ENCODE data around the gene FIG4. TPM values are rescaled to one million over a fixed set of nuclear protein-coding genes. Genes with fewer than 3 reads are reported as not detected.
A peak's percentile ranks its signal among the peaks of the same experiment; 100 is the strongest.
"Not testable (repeated sequence)": the region's sequence is repeated elsewhere in the genome, so short reads cannot be mapped to it uniquely, and the experiment has no call there.

Gene FIG4
- polyA plus RNA-seq, 6 donors from 2014 or later = 59.0 to 124 (median 72.6) TPM

GRCh38 chr6:109678661-109679505 lies 12.2 kb upstream of the FIG4 start:
- peaks cover 0 to 16% (median 6%) of the 10 kb centered on the region in 7 donors for H3K9me3 Mint-ChIP-seq
- H3K36me3 Mint-ChIP-seq = peaks cover 0 to 13% of the 10 kb centered on the region in 2 donors
- H3K27me3 Mint-ChIP-seq; DNase-seq; ATAC-seq (ENCODE audit: low read depth in 2 of 2); H3K27ac Mint-ChIP-seq: not testable (repeated sequence)
- H3K4me3 Mint-ChIP-seq = peak overlapping the region in 2 of 8 donors; percentile 61 to 78
- H3K4me1 Mint-ChIP-seq = peaks cover 21 to 37% (median 34%) of the 10 kb centered on the region in 3 donors

GRCh38 chr6:109686566-109687265 lies 4.4 kb upstream of the FIG4 start:
- Mint-ChIP-seq H3K27me3 (no peaks in the 10 kb centered on the region), H3K4me1 (peaks cover 13 to 43% (median 28%) of the 10 kb centered on the region in 3 donors), H3K9me3 (peaks cover 0 to 4% (median 3%) of the 10 kb centered on the region in 7 donors), H3K27ac (no peak overlapping the region), H3K36me3 (peaks cover 0 to 8% of the 10 kb centered on the region in 2 donors), H3K4me3 (peak overlapping the region in 1 of 8 donors; percentile 63)
- no peak for DNase-seq
- no peak for ATAC-seq (ENCODE audit: low read depth in 2 of 2)

- H3K4me1 Mint-ChIP-seq = peaks cover 15 to 41% (median 29%) of the 10 kb centered on the region in 3 donors
- no peak for ATAC-seq (ENCODE audit: low read depth in 2 of 2)
- H3K4me3 Mint-ChIP-seq = peak overlapping the region in 2 of 8 donors; percentile 29 to 63
- H3K27ac Mint-ChIP-seq = no peak overlapping the region
- no peak for DNase-seq
- H3K9me3 Mint-ChIP-seq = peaks cover 0 to 4% (median 1%) of the 10 kb centered on the region in 7 donors
- H3K36me3 Mint-ChIP-seq = peaks cover 0 to 8% of the 10 kb centered on the region in 2 donors
- no peaks in the 10 kb centered on the region for H3K27me3 Mint-ChIP-seq
Measured at GRCh38 chr6:109687271-109687761, 3.8 kb upstream of the FIG4 start.

GRCh38 chr6:109690373-109690736 lies 741 bp upstream of the FIG4 start:
- Mint-ChIP-seq H3K9me3 (no peaks in the 10 kb centered on the region), H3K36me3 (peaks cover 3 to 8% of the 10 kb centered on the region in 2 donors), H3K27ac (peak overlapping the region; percentile 93 to 97 (median 96)), H3K27me3 (no peaks in the 10 kb centered on the region), H3K4me3 (peak overlapping the region; percentile 90 to 99 (median 97)), H3K4me1 (peaks cover 21 to 51% (median 43%) of the 10 kb centered on the region in 3 donors)
- ATAC-seq (ENCODE audit: low read depth in 2 of 2) (peak; percentile 39 to 50), DNase-seq (peak; percentile 58)

DNA sequence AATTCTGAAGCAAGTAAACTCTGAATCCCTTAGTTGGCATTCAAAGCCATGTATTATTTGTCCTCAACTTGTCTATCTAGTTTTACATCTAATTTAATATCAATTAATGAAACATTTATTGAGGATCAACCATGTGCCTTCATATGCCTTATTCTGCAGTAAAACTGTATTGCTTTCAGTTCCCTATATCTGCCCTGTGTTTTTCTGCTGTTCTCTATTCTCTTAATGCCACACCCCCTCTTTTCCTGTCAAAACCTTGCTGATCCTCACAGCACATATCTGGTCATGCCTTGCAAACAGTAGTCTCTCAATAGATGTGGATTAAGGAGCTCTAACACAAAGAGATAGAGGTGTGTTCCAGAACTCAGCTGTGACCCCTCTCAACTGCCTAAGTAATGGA lies 2.0 kb downstream of the FIG4 start:
- Mint-ChIP-seq H3K27ac (peak overlapping the region in 1 of 6 donors; percentile 24), H3K4me1 (peaks cover 33 to 57% (median 51%) of the 10 kb centered on the region in 3 donors), H3K9me3 (peaks cover 0 to 2% (median 0%) of the 10 kb centered on the region in 7 donors), H3K27me3 (no peaks in the 10 kb centered on the region), H3K4me3 (peak overlapping the region; percentile 20 to 99 (median 97)), H3K36me3 (peaks cover 14 to 21% of the 10 kb centered on the region in 2 donors)
- ATAC-seq (ENCODE audit: low read depth in 2 of 2) (peak; percentile 54 to 60), DNase-seq (peak; percentile 56)

GRCh38 chr6:109695468-109695867 lies 4.4 kb downstream of the FIG4 start:
- ATAC-seq (ENCODE audit: low read depth in 2 of 2) (no peak), DNase-seq (no peak)
- Mint-ChIP-seq H3K36me3 (peaks cover 14 to 21% of the 10 kb centered on the region in 2 donors), H3K4me3 (peak overlapping the region in 1 of 8 donors; percentile 55), H3K4me1 (peaks cover 33 to 43% (median 42%) of the 10 kb centered on the region in 3 donors), H3K27me3 (no peaks in the 10 kb centered on the region), H3K27ac (no peak overlapping the region), H3K9me3 (peaks cover 0 to 2% (median 0%) of the 10 kb centered on the region in 7 donors)

DNA sequence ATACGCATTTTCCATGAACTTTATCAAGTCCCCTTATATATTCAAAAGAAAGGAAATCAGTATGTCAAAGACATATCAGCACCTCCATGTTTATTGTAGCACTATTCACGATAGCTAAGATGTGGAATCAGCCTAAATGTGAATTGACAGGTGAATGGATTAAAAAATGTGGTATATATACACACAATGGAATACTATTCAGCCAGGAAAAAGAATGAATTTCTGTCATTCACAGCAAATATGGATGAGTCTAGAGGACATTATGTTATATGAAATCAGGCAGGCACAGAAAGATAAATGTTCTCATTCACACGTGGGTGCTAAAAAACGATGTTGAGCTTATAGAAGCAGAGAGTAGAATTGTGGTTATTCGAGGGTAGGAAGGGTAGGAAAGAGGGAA lies 5.3 kb downstream of the FIG4 start:
- H3K9me3 Mint-ChIP-seq = peaks cover 0 to 2% (median 0%) of the 10 kb centered on the region in 7 donors
- H3K27me3 Mint-ChIP-seq = no peaks in the 10 kb centered on the region
- no peak for ATAC-seq (ENCODE audit: low read depth in 2 of 2)
- peaks cover 13 to 14% of the 10 kb centered on the region in 2 donors for H3K36me3 Mint-ChIP-seq
- H3K4me3 Mint-ChIP-seq = peak overlapping the region in 1 of 8 donors; percentile 54
- DNase-seq = no peak
- peak overlapping the region in 1 of 6 donors; percentile 6 for H3K27ac Mint-ChIP-seq
- H3K4me1 Mint-ChIP-seq = peaks cover 33 to 46% (median 44%) of the 10 kb centered on the region in 3 donors

DNA sequence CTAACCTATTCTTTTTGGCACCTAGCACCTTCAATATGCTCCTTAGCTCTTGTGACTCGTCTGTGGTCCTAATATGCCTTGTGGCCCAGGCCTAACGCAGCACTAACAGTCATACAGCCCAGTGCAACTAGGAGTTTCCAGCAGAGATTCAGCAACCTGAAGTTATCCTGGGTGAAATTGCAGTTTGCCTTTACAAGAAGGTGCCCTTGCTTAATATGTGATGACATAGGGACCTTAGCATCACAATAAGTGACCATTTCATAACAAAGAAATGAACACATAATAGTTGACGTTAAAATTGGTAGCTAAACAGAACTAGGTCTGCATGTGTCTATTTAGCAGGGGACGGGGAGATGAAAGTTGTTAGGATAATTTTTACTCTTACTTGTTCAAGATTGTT lies 10.1 kb downstream of the FIG4 start:
- peaks cover 0 to 2% (median 0%) of the 10 kb centered on the region in 7 donors for H3K9me3 Mint-ChIP-seq
- peaks cover 47 to 57% (median 48%) of the 10 kb centered on the region in 3 donors for H3K4me1 Mint-ChIP-seq
- peaks cover 3 to 6% of the 10 kb centered on the region in 2 donors for H3K36me3 Mint-ChIP-seq
- H3K27ac Mint-ChIP-seq = no peak overlapping the region
- no peak for DNase-seq
- no peak overlapping the region for H3K4me3 Mint-ChIP-seq
- no peaks in the 10 kb centered on the region for H3K27me3 Mint-ChIP-seq
- no peak for ATAC-seq (ENCODE audit: low read depth in 2 of 2)

DNA sequence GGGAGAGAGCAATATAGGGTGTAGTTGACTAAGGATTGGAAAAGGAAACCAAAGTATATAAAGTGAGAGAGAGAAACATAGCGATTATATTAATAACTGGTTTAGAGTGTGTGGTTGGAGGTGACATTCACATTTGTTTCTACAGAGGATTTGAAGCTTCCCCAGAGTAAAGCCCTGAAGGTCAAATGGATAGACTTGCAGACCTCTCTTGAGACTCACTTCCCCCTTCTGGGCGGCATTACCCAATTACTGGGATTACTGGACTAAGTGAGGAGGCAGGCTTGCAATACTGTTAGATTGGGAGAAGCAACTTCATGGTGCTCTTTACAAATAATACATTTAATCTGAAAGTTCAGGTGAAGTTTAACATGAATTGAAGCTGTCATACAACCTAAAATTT lies 10.7 kb downstream of the FIG4 start:
- H3K36me3 Mint-ChIP-seq = peaks cover 0 to under 1% of the 10 kb centered on the region in 2 donors
- DNase-seq (no peak), ATAC-seq (ENCODE audit: low read depth in 2 of 2) (no peak)
- H3K4me3 Mint-ChIP-seq = no peak overlapping the region
- no peaks in the 10 kb centered on the region for H3K9me3 Mint-ChIP-seq
- no peaks in the 10 kb centered on the region for H3K27me3 Mint-ChIP-seq
- H3K27ac Mint-ChIP-seq = peak overlapping the region in 1 of 6 donors; percentile 51
- H3K4me1 Mint-ChIP-seq = peaks cover 48 to 57% (median 53%) of the 10 kb centered on the region in 3 donors

DNA sequence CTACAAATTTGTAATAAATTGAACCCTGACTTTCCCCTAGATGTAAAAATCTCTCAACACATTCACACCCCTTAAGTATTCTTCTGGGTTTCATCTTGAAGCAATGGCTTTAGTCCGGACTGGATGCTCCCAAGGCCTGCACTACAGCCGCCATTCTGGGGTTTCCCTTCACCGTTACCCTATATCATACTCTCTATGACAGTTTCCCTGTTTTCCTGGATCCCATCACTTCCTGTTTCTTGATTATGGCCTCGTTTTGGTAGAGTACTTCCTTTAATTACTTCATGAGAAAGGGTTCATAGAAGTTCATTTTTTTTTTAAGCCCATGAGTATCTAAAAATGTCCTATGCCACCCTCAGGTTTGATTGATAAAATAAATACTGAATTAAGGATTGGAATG lies 11.7 kb downstream of the FIG4 start:
- Mint-ChIP-seq H3K36me3 (no peaks in the 10 kb centered on the region), H3K9me3 (no peaks in the 10 kb centered on the region), H3K4me3 (no peak overlapping the region), H3K27me3 (no peaks in the 10 kb centered on the region), H3K27ac (peak overlapping the region in 5 of 6 donors; percentile 22 to 96 (median 64)), H3K4me1 (peaks cover 47 to 55% (median 52%) of the 10 kb centered on the region in 3 donors)
- DNase-seq (no peak), ATAC-seq (ENCODE audit: low read depth in 2 of 2) (no peak)

DNA sequence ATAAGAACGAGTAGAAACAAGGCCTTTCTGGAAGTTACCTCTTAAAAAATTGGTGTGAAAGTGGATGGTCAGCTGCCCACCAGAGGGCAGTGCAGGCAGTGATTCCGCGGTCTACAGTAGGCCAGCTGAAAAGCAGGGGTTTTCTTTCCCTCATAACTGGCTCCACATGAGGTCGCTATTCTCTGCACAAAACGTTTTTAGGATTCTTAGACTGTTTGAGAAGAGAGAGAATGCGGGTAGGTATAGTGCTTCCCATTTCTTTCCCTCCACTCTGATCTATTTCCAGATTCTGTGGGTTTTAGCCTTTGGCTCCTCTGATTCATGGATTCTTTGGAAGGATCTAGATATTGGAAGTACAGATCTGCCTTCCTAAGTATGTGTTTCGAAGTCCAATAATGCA lies 14.2 kb downstream of the FIG4 start:
- Mint-ChIP-seq H3K4me3 (no peak overlapping the region), H3K27me3 (no peaks in the 10 kb centered on the region), H3K27ac (peak overlapping the region in 4 of 6 donors; percentile 11 to 58 (median 42)), H3K36me3 (no peaks in the 10 kb centered on the region), H3K9me3 (peaks cover 0 to 14% (median 5%) of the 10 kb centered on the region in 7 donors), H3K4me1 (peaks cover 62 to 75% (median 65%) of the 10 kb centered on the region in 3 donors)
- ATAC-seq (ENCODE audit: low read depth in 2 of 2) (peak; percentile 93 to 95), DNase-seq (peak; percentile 75)

DNA sequence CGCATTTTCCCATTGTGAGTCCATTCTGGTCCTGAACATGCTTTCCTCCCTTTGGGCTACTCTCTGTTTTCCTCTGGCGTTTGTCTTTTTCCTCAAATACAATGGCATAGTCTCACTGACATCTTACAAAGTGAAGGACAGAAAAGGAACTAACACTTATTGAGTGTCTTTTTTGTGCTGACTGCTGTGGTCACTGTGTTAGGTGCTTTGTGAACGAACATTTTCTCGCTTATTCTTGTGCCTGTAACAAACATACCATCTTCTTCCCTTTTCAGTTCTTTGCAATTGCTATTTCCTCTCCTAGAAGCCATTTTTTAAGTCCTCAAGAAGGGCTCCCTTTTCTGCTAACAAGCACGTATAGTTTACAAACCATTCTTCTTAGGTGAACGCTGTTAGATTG lies 15.4 kb downstream of the FIG4 start:
- H3K9me3 Mint-ChIP-seq = peaks cover 0 to 15% (median 5%) of the 10 kb centered on the region in 7 donors
- H3K36me3 Mint-ChIP-seq = peaks cover 0 to 7% of the 10 kb centered on the region in 2 donors
- peaks cover 57 to 75% (median 69%) of the 10 kb centered on the region in 3 donors for H3K4me1 Mint-ChIP-seq
- ATAC-seq (ENCODE audit: low read depth in 2 of 2) = no peak
- H3K27me3 Mint-ChIP-seq = no peaks in the 10 kb centered on the region
- peak overlapping the region in 4 of 6 donors; percentile 16 to 80 (median 36) for H3K27ac Mint-ChIP-seq
- H3K4me3 Mint-ChIP-seq = peak overlapping the region in 1 of 8 donors; percentile 0
- no peak for DNase-seq

GRCh38 chr6:109708099-109708498 lies 17.0 kb downstream of the FIG4 start:
- H3K9me3 Mint-ChIP-seq = peaks cover 0 to 15% (median 5%) of the 10 kb centered on the region in 7 donors
- not testable (repeated sequence) for H3K36me3 Mint-ChIP-seq; DNase-seq; H3K27ac Mint-ChIP-seq; ATAC-seq (ENCODE audit: low read depth in 2 of 2); H3K4me3 Mint-ChIP-seq; H3K27me3 Mint-ChIP-seq
- H3K4me1 Mint-ChIP-seq = peaks cover 60 to 74% (median 62%) of the 10 kb centered on the region in 3 donors
